OCI-LY3 (cell line): ENCODE measurements around the gene TTC17.

Source experiments
- H2AFZ ChIP-seq: fragments of 200-600, 300-600 bp; shearing (Covaris generic); 2 replicates; pipeline ENCODE4 v1.6.0; 2014; ENCODE audit warnings: antibody characterized with exemption, low read depth, low read length
- H3K27ac ChIP-seq: fragments of 200-600, 300-600 bp; sonication (generic); 2 replicates; pipeline ENCODE4 v1.5.1; 2014; ENCODE audit warnings: mild to moderate bottlenecking, low read length, moderate library complexity, mixed read lengths
- H3K27me3 ChIP-seq: fragments of 200-600, 300-600 bp; sonication (generic); 2 replicates; pipeline ENCODE4 v1.6.1; 2014; ENCODE audit warnings: low read depth, low read length, mixed read lengths
- H3K36me3 ChIP-seq: fragments of 200-600, 300-600 bp; sonication (generic); replicated peaks from 2 replicates; pipeline ENCODE3; 2014; ENCODE audit warnings: low read depth, low read length, mixed read lengths
- H3K4me1 ChIP-seq: fragments of 300-600, 200-600 bp; sonication (generic); 2 replicates; pipeline ENCODE4 v1.6.1; 2014; ENCODE audit warnings: low read length, mixed read lengths
- H3K4me2 ChIP-seq: fragments of 200-600, 300-600 bp; sonication (generic); 2 replicates; pipeline ENCODE4 v1.6.1; 2014; ENCODE audit warnings: low read length, mixed read lengths
- H3K4me3 ChIP-seq: fragments of 300-600, 200-600 bp; sonication (generic); 2 replicates; pipeline ENCODE4 v1.5.1; 2014; ENCODE audit warnings: antibody characterized with exemption, mild to moderate bottlenecking, low read length, moderate library complexity
- H3K79me2 ChIP-seq: fragments of 300-600, 200-600 bp; shearing (Covaris generic); 2 replicates; pipeline ENCODE4 v1.6.1; 2014; ENCODE audit warnings: mild to moderate bottlenecking, low read length, mixed read lengths
- H3K9ac ChIP-seq: fragments of 300-600, 200-600 bp; shearing (Covaris generic); 2 replicates; pipeline ENCODE4 v1.6.0; 2014; ENCODE audit warnings: mild to moderate bottlenecking, low read length, moderate library complexity
- H3K9me3 ChIP-seq: fragments of 200-600, 300-600 bp; shearing (Covaris generic); 2 replicates; pipeline ENCODE4 v1.6.1; 2014; ENCODE audit warnings: low read length, mixed read lengths; ENCODE audit not compliant: insufficient read depth
- H4K20me1 ChIP-seq: fragments of 200-600, 300-600 bp; sonication (generic); 2 replicates; pipeline ENCODE4 v1.6.1; 2016; ENCODE audit warnings: low read length, mixed read lengths; ENCODE audit not compliant: insufficient read depth
- EZH2phosphoT487 ChIP-seq: fragments of 200-600 bp; shearing (Covaris generic); IDR thresholded peaks from 2 replicates; pipeline ENCODE4 v1.6.1; 2018; ENCODE audit warnings: antibody characterized with exemption, mixed run types, low read depth
- TF ChIP-seq, protein P1 (sequence below): fragments of 200-600, 300-600 bp; sonication (generic); IDR thresholded peaks from 2 replicates; pipeline ENCODE4 v1.5.1; 2014; ENCODE audit warnings: antibody characterized with exemption, low read length, low read depth

The TTC17 gene

DNA sequence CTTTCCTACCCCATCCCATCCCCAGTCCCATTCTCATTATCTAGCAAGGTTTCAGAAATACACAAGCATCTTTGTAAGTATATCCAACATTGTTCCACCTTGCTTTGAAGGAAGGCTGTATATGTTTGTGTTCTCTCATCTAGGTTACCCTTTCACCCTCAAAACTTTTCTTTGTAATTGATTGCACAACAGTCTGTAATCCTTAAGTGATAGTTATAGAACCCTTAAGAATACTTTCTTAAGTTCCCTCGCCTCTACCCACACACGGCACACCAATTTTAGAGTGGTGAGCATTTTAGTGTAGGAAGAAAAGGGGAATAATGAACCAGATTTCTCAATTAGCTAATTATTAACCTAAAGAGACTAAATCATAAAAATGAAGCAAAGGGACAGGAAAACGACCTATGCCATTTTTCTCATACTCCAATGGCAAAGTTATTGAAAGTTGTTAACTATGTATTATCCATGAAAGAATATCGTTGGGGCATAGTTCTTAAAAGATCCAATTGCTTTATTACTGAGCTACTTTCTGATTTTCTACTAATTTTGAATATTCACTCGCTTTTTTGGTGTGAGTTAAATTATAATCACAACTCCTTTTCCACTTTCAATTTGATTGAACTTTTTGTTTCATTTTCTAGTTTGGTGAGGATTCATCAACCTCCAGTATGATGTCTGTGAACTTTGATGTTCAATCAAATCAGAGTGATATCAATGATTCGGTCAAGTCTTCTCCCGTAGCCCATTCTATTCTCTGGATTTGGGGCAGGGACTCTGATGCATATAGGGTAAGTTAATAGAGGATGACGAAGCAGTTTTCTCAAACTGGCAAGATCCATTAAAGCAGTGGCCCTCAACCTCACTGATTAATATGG is 44.9 kb downstream of the TTC17 start:
- no peak overlapping the region for H3K4me2 ChIP-seq
- H2AFZ ChIP-seq: no peak overlapping the region
- no peaks in the 10 kb centered on the region for H3K79me2 ChIP-seq
- H3K9me3 ChIP-seq: no peaks in the 10 kb centered on the region
- no peak overlapping the region for H3K9ac ChIP-seq
- no peak overlapping the region for H3K4me3 ChIP-seq
- H3K4me1 ChIP-seq: no peaks in the 10 kb centered on the region
- no peak overlapping the region for H3K27ac ChIP-seq
- H4K20me1 ChIP-seq: no peaks in the 10 kb centered on the region
- TF ChIP-seq, protein P1, sequence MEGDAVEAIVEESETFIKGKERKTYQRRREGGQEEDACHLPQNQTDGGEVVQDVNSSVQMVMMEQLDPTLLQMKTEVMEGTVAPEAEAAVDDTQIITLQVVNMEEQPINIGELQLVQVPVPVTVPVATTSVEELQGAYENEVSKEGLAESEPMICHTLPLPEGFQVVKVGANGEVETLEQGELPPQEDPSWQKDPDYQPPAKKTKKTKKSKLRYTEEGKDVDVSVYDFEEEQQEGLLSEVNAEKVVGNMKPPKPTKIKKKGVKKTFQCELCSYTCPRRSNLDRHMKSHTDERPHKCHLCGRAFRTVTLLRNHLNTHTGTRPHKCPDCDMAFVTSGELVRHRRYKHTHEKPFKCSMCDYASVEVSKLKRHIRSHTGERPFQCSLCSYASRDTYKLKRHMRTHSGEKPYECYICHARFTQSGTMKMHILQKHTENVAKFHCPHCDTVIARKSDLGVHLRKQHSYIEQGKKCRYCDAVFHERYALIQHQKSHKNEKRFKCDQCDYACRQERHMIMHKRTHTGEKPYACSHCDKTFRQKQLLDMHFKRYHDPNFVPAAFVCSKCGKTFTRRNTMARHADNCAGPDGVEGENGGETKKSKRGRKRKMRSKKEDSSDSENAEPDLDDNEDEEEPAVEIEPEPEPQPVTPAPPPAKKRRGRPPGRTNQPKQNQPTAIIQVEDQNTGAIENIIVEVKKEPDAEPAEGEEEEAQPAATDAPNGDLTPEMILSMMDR: no peak
- TF ChIP-seq EZH2phosphoT487: no peak
- peaks cover 70% of the 10 kb centered on the region for H3K36me3 ChIP-seq
- no peaks in the 10 kb centered on the region for H3K27me3 ChIP-seq

DNA sequence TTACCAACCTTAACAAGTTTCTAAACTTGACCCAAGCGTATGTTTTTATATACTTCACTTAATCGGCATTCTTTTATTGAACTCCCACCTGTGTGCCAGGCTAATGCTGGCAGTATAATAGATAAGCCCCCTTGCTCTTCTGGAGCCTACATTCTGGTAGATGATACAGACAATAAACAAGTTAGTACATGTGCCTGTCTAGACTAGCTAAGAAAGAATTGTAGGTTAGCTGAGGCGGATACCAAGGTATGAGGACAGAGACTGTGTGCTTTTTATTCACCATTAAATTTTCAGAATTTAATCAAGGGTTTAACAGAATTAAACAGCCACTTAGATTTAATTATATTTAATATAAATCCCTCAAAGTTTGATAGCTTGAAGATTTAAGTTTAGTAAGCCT is 45.7 kb downstream of the TTC17 start:
- Histone ChIP-seq H3K36me3 (peaks cover 69% of the 10 kb centered on the region), H3K9me3 (no peaks in the 10 kb centered on the region), H4K20me1 (no peaks in the 10 kb centered on the region), H3K4me2 (no peak overlapping the region), H3K27me3 (no peaks in the 10 kb centered on the region), H3K9ac (no peak overlapping the region), H2AFZ (no peak overlapping the region), H3K79me2 (no peaks in the 10 kb centered on the region), H3K4me1 (no peaks in the 10 kb centered on the region), H3K4me3 (no peak overlapping the region), H3K27ac (no peak overlapping the region)
- TF ChIP-seq, protein P1: no peak
- TF ChIP-seq EZH2phosphoT487: no peak

DNA sequence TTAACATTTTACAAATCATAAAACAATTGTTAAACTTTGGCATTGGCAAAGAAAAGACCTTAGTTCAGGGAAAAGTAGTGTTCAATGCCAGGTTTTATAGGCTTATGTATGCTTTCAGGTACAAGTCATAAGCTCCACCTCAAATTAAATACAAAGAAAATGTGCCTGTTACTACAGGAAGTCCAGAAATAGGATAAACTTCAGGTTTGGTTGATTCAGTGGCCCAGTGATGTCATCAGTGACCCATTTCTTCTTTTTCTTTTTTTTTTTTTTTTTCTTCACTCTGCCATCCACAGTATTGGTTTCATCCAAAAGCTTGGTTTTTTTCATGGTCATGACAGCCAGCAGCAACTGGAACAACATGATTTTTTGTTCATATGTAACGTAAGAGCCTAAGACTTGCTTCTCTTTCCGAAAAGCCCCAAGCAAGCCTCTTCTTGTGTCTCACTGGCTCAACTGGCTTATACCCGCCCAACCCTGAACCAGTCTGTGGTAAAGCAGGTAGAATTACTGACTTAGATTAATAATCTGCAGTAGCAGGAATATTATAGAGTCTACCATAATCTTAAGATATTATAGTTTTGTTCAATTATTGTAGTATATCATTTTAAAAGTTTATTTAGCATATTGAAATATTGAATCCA is 46.2 kb downstream of the TTC17 start:
- H3K27ac ChIP-seq: no peak overlapping the region
- no peaks in the 10 kb centered on the region for H3K79me2 ChIP-seq
- H3K9ac ChIP-seq: no peak overlapping the region
- TF ChIP-seq EZH2phosphoT487: no peak
- TF ChIP-seq, protein P1: no peak
- no peaks in the 10 kb centered on the region for H3K4me1 ChIP-seq
- no peak overlapping the region for H3K4me2 ChIP-seq
- no peak overlapping the region for H3K4me3 ChIP-seq
- H3K36me3 ChIP-seq: peaks cover 65% of the 10 kb centered on the region
- no peaks in the 10 kb centered on the region for H3K9me3 ChIP-seq
- no peak overlapping the region for H2AFZ ChIP-seq
- no peaks in the 10 kb centered on the region for H3K27me3 ChIP-seq
- H4K20me1 ChIP-seq: no peaks in the 10 kb centered on the region

DNA sequence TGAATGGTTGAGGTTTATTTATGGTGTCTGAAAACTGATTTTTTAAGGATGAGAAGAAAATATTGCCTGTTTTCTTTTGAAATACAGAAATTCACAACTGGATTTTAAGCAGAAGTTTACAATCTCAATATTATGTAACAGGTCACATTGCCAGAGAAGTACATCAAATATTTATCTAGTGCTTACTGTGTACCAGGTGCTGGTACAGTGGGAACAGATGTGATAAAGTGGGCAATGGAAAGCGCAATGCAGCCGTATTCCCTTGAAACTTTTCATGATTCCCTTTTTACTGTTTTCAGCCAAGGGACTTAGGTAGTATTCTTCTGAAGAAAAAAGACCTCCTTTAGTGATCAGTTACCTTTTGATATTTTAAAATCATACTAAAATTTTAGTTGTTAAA is 49.6 kb downstream of the TTC17 start:
- Histone ChIP-seq H3K79me2 (no peaks in the 10 kb centered on the region), H2AFZ (no peak overlapping the region), H3K4me3 (no peak overlapping the region), H3K9ac (no peak overlapping the region), H3K27ac (no peak overlapping the region), H4K20me1 (peaks cover 3% of the 10 kb centered on the region; the same call in 1 of the 2 replicates), H3K4me2 (no peak overlapping the region), H3K4me1 (no peaks in the 10 kb centered on the region), H3K27me3 (no peaks in the 10 kb centered on the region), H3K36me3 (peaks cover 56% of the 10 kb centered on the region), H3K9me3 (no peaks in the 10 kb centered on the region)
- TF ChIP-seq EZH2phosphoT487: no peak
- TF ChIP-seq, protein P1: no peak
